GM15510 (cell line): ENCODE data around the gene NYAP2.

Experiments
- POLR2A ChIP-seq: IDR thresholded peaks from 3 replicates; pipeline ENCODE4 v1.6.1; 2011; ENCODE audit warnings: borderline replicate concordance; ENCODE audit not compliant: insufficient read length; ENCODE audit errors: extremely low read depth

NYAP2 gene

DNA sequence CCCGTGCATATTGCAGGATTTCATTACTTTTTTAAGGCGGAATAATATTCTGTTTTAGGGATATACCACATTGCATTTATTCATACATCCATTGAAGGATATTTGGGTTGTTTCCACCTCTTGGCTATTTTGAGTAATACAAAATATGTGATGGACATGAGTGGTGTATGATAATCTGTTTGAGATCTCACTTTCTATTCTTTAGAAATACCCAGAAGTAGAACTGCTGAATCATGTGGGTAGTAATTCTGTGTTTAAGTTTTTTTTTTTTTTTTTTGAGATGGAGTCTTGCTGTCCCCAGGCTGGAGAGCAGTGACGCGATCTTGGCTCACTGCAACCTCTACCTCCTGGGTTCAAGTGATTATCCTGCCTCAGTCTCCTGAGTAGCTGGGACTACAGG, 201.4 kb downstream of the NYAP2 start:
- TF ChIP-seq POLR2A: no peak

DNA sequence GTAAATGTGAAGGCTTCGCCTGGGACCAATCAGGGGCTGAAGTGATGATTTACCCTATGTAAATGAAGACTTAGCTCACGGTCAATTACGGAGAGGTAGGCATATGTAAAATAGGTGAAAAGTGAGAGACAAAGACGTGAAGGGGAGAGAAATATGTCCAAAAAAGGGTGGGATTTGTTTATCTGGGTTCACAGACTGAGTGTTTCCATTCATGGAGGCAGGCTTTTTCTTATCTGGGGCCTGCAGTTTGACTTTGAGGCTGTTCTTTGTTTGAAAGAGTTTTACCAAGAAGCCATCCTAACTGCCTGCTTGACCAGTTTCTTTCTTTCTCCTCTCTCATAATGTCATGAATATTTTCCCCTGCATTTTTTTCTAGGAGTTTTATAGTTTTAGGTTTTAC, 202.7 kb downstream of the NYAP2 start:
- no peak for TF ChIP-seq POLR2A

- no peak for TF ChIP-seq POLR2A
Observed at GRCh38 chr2:225608136-225608535, 208.6 kb downstream of the NYAP2 start.

GRCh38 chr2:225612636-225613035, 213.1 kb downstream of the NYAP2 start:
- no peak for TF ChIP-seq POLR2A

DNA sequence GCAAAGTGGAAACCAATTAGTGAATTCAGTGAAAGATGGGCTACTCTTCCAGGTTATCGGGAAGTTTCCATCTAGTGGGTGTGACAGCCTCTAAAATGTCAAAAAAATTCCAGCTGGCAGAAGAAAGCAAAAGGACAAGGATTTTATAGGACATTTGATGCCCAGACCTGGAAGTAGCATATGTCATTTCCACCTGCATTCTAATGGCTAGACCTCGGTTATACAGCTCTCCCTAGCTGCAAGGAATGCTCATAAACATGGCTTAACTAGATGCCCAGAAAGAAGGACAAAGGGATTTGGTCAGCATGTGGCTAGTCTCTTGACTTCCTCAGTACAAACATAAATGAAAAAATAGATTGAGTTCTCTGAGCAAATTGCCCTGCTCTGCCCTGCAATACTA, 215.4 kb downstream of the NYAP2 start:
- TF ChIP-seq POLR2A: no peak

DNA sequence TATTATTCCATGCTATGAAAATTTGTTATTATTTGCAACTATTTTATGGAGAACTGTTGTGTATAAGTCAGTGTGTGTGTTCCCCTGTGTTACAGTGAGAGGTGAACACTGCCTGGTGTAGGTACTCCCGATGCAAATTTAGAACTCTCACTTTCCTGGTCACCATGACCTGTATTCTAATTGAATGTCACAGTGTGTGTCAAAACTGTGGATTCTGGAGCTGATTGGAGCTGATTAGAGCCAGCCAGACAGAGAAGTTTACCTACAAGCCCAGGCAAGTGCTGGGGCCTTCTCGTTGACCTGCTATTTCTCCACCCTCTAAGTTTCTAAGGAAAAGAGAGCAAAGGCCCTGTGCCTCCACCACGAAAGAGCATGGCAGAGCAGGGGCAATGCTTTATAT, 216.0 kb downstream of the NYAP2 start:
- TF ChIP-seq POLR2A: no peak

- TF ChIP-seq POLR2A: no peak
Observed at GRCh38 chr2:225616372-225616771, 216.9 kb downstream of the NYAP2 start.

DNA sequence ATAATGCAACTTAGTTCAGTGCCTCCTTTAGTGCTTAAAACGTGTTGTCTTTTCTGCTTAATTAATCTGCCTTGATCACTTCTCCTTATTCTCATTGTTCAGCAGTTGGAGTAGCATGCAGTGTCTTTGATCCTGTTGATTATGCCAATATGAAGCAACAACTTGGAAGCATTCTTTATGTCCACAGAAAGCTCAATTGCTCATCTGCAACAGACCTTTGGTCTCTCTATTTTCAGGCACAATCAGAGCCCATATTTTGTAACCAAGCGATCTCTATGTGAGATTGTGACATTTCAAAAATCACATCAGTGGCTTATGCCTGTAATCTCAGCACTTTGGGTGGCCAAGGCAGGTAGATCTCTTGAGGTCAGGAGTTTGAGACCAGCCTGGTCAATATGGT, 217.3 kb downstream of the NYAP2 start:
- no peak for TF ChIP-seq POLR2A

GRCh38 chr2:225620227-225620626, 220.7 kb downstream of the NYAP2 start:
- no peak for TF ChIP-seq POLR2A

GRCh38 chr2:225630824-225631533, 231.5 kb downstream of the NYAP2 start:
- TF ChIP-seq POLR2A: no peak

GRCh38 chr2:225632351-225632750, 232.8 kb downstream of the NYAP2 start:
- no peak for TF ChIP-seq POLR2A

GRCh38 chr2:225636558-225636957, 237.0 kb downstream of the NYAP2 start:
- no peak for TF ChIP-seq POLR2A

DNA sequence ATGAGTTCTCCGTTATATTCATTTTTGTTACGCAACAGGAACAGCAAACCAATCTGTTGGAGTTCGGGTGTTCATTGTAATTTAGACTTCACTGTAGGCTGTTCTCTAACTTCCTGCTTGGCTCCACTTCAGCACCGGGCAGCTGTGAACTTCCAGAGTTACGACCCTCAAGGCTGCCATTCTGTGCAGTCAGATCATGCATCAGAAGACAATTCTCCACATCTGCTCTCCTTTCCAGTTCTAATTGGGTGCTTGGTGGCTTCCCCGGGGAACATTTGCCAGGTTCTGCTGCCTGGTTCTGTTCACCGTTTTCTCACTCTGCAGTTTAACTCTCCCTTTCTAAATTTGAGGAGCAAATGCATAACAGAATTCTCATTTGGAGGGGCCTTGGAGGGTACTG, 237.7 kb downstream of the NYAP2 start:
- TF ChIP-seq POLR2A: no peak

GRCh38 chr2:225640550-225640949, 241.0 kb downstream of the NYAP2 start:
- TF ChIP-seq POLR2A: no peak

- TF ChIP-seq POLR2A: no peak
Observed at GRCh38 chr2:225649274-225649673, 249.8 kb downstream of the NYAP2 start.

DNA sequence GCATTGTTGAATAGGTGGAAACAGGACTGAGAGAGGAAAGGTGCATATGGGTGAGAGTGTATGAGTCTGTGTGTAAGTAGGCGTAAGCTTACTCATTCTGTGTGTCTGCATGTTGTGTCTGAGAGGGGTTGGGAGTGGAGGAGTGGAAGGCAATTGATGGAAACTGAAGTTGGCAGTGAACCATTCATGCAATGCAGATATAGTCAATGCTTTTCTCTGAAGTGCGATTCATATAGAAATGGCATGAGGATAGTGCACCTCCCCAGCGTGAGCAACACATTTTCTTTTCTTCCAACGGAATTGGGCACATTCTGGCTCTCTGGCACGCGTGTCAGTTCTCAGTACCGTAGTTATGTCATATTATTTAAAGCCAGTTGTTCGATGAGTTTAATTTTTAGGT, 250.5 kb downstream of the NYAP2 start:
- no peak for TF ChIP-seq POLR2A
